Retinal pigment epithelial cell (primary cell): Measurements from ENCODE around the gene C12orf54.
"Not testable (repeated sequence)": the region's sequence is repeated elsewhere in the genome, so short reads cannot be mapped to it uniquely, and the experiment has no call there.

Experiments used
- DNase-seq: peaks from one replicate; pipeline ENCODE4 v3.0.0-alpha.2; 2010; ENCODE audit warnings: low read depth
- H3K4me3 ChIP-seq: 2 replicates; pipeline ENCODE4 v1.5.1; 2011; ENCODE audit warnings: mild to moderate bottlenecking, low read length, control low read depth, moderate library complexity
- CTCF ChIP-seq: conservative IDR thresholded peaks from 2 replicates; pipeline ENCODE4 v1.5.1; 2011; ENCODE audit warnings: low read depth, low read length, control low read depth, inconsistent platforms

C12orf54 gene

DNA sequence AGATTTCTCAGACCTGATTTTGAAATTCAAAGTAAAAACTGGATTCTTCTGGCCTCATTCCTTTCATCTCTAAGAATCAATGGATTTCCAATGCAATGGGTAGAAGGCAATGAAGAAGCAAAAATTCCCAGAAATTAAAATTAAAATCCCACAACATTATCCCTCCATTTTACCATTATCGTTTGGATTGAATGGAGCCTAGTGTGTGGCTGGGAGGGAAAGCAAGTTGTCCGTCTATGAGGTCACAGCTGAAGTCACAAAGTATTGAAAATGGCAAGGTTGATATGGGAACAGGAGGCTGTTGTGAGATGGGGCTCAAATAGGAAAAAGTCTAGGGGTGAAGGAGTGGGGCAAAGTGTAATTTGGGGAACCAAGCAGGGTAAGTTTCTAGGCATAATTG is at the start of gene C12orf54:
Gene C12orf54 (plus strand): TSS at position 301 of the 400 bp plus-strand sequence. CDS start 799 bp downstream, outside the sequence.
- H3K4me3 ChIP-seq = no peak within 1 kb of the TSS
- DNase-seq = no peak
- TF ChIP-seq CTCF = no peak

DNA sequence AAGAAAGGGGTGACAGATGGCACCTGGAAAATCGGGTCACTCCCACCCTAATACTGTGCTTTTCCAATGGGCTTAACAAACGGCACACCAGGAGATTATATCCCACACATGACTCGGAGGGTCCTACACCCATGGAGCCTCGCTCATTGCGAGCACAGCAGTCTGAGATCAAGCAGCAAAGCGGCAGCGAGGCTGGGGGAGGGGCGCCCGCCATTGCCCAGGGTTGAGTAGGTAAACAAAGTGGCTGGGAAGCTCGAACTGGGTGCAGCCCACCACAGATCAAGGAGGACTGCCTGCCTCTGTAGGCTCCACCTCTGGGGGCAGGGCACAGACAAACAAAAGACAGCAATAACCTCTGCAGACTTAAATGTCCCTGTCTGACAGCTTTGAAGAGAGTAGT is 48.3 kb upstream of the C12orf54 start:
- not testable (repeated sequence) for DNase-seq, H3K4me3 ChIP-seq

DNA sequence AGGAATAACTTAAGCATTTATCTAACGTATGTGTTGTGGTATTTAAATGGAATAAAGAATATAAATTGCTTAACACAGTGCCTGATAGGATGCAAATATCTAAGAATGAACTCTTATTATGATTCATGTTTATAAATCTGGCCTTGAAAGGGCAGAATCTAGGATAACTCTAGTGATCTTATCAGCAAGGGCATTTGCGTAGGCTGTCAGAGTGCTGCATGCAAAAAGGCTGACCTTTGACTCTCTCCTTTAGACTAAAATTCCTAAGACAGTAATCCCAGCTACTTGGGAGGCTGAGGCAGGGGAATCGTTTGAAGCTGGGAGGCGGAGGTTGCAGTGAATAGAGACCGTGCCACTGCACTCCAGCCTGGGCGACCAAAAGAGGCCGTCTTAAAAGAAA is 41.2 kb upstream of the C12orf54 start:
- peak; percentile 56 for DNase-seq
- H3K4me3 ChIP-seq = no peak overlapping the region
- TF ChIP-seq CTCF = no peak

DNA sequence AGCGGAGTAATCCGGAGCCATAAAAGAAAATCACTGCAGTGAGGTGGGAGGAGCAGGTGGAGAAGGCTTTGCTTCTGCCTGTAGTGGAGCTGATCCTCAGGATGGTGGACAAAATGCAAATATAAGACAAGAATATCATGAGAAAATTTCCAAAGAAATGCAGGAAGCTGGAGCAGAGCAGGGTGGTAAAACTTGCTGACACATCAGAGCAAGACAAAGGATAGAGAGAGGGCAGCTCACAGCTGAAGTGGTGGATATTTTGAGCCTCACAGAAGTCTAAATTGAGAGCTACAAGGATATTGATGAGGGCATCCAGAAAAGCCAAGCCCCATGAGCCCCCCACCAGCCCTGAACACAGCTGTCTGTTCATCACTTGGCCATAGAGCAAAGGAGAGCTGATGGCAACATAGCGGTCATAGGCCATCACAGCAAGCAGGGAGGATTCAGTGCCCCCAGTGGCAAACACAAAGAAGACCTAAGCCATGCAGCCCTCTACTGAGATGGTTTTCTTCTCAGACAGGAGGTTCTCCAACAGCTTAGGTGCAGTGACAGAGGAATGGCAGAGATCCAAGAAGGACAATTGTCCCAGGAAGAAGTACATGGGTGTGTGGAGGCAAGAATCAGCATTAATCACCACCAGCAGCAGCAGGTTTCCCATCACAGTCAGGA is 40.0 kb upstream of the C12orf54 start:
- H3K4me3 ChIP-seq = no peak overlapping the region
- TF ChIP-seq CTCF = no peak
- no peak for DNase-seq

GRCh38 chr12:48445538-48445937 is 36.8 kb upstream of the C12orf54 start:
- no peak for DNase-seq
- no peak for TF ChIP-seq CTCF

DNA sequence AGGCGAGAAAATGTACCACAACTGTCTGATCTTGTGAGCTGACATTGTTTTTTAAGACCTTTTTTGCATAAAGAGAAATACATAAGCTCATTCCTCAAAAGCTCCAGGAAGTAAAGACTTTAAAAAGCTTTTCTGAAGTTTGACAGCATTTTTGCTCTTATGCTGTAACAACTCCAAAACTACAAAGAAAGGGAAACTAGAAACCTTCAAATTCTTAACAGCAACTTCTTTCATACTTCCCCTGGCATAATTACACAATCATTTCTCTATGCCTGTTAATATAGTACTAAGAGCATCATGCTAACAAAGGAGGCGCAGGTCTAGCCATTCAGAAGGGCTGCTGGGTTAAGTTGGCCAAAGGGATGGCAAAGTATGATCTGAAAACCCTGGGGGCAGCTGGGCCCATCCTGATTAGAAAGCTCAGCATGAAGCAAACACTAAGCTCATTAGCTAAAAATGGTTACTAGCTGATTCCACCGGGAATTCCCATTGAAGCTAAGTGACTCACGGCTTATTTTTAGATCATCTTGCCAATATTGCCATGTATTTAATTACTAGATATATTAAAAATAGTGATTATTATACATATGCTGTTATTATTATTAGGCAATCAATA is 36.0 kb upstream of the C12orf54 start:
- TF ChIP-seq CTCF = no peak

More at GRCh38 chr12:48445538-48445937, 36.8 kb upstream of the C12orf54 start:
- no peak overlapping the region for H3K4me3 ChIP-seq

DNA sequence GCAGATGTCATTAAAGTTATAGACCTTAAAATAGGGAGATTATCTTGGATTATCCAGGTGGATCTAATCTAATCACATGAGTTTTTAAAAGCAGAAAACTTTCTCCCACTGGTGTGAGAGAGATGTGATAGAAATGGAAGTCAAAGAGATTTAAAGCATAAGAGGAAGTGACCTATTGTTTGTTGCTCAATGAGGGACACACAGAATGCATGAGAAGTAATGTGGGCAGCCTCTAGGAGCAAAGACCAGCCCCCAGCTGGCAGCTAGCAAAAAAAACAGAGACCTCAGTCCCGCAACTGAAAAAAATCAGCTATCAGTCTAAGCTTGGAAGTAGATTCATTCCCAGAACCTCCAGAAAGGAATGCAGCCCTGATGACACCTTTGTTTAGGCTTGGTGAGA is 34.5 kb upstream of the C12orf54 start:
- DNase-seq = no peak
- no peak for TF ChIP-seq CTCF
- H3K4me3 ChIP-seq = no peak overlapping the region

More for the DNA sequence above, 36.0 kb upstream of the C12orf54 start:
- peak; percentile 55 for DNase-seq
- H3K4me3 ChIP-seq = no peak overlapping the region
